ENCODE data around the gene UBE2B.

UBE2B gene

DNA sequence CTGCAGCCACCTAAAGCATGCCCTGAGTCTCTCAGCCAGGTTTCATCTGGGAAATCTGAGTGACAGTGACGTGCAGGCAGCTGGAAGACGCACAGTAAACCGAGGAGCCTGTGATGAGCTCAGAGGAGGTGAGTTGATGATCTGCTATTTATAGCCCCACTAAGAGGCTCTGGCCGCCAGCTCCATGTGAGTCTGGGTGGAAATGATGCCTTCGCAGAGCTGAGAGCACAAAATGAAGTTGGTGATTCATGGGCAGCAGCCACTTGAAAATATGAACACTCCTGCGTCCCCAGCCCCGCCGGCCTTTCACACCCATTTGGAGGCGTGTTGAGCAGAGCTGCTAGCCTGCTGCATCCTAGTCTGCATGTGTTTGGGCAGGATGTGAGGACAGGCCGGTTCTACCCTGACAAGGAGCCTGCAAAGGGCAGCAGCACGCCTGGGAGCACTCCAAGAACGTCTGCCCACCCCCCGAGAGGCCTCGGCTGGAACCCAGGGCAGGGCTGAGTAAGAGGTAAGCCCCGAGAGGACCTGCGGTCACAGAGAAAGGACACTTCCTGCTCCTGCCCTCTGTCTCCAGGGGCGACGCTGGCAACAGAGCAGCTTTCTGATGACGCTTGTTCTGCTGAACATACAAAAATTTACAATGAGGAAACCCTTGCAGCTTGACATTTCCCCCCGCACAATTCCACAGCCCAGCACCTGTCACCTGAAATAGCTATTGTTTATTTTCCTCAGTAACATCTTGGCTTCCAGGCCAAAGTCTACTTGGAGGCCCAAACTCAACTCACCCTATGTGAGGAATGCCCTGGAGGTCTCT, 65.4 kb downstream of the UBE2B start:
- Histone ChIP-seq H3K4me3 (ENCODE audit: low read length, poor library complexity, severe bottlenecking) (no peak overlapping the region), H3K4me2 (ENCODE audit: low read depth, low read length, poor library complexity, severe bottlenecking) (no peak overlapping the region), H3K9ac (ENCODE audit: low read depth, low read length, poor library complexity, severe bottlenecking) (no peak overlapping the region), H2AFZ (ENCODE audit: low read length) (no peak overlapping the region; the same call in 1 of the 2 replicates), H3K79me2 (ENCODE audit: insufficient read depth, low read length) (no peaks in the 10 kb centered on the region), H3F3A (ENCODE audit: low read depth) (no peaks in the 10 kb centered on the region), H3K9me2 (replicated peaks; ENCODE audit: low read depth, low read length) (no peaks in the 10 kb centered on the region), H3K4me1 (ENCODE audit: insufficient read depth, low read length, poor library complexity, severe bottlenecking) (no peaks in the 10 kb centered on the region), H4K20me1 (ENCODE audit: insufficient read depth, low read length, poor library complexity, severe bottlenecking) (no peaks in the 10 kb centered on the region), H3K9me3 (ENCODE audit: insufficient read depth, low read depth, low read length) (no peaks in the 10 kb centered on the region), H3K36me3 (ENCODE audit: insufficient read depth, low read length) (no peaks in the 10 kb centered on the region), H3K27me3 (ENCODE audit: insufficient read depth, low read length, poor library complexity, severe bottlenecking) (no peaks in the 10 kb centered on the region)
- TF ChIP-seq, protein P1, sequence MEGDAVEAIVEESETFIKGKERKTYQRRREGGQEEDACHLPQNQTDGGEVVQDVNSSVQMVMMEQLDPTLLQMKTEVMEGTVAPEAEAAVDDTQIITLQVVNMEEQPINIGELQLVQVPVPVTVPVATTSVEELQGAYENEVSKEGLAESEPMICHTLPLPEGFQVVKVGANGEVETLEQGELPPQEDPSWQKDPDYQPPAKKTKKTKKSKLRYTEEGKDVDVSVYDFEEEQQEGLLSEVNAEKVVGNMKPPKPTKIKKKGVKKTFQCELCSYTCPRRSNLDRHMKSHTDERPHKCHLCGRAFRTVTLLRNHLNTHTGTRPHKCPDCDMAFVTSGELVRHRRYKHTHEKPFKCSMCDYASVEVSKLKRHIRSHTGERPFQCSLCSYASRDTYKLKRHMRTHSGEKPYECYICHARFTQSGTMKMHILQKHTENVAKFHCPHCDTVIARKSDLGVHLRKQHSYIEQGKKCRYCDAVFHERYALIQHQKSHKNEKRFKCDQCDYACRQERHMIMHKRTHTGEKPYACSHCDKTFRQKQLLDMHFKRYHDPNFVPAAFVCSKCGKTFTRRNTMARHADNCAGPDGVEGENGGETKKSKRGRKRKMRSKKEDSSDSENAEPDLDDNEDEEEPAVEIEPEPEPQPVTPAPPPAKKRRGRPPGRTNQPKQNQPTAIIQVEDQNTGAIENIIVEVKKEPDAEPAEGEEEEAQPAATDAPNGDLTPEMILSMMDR (conservative IDR thresholded peaks at IDR 0.05; ENCODE audit: low read length) = no peak
- no peak for TF ChIP-seq EZH2phosphoT487 (IDR thresholded peaks at IDR 0.05; ENCODE audit: borderline replicate concordance)

DNA sequence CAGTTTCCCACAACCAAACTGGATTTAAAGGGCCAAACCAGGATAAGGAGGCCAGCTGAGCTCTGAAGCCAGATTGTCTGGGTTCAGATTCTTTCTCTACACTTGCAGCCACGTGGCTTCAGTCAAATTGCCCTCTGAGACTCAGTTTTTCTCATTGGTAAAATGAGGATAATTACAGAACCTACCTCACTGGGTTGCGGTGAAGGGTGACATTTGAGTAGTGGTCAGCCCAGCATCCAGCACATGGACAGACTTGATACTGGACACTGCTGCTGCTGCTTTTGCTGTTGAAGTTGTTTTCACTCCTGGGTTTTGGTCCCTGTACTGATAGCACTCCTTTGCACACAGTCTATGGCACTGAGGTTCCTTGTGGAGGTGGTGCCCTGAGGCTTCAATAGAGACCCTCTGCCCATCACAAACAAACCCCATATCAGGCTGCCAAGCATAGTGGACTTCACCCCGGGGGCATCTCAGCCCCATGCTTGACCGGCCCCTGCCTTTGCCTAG, 66.0 kb downstream of the UBE2B start:
- Histone ChIP-seq H3K36me3 (ENCODE audit: insufficient read depth, low read length) (no peaks in the 10 kb centered on the region), H3K9ac (ENCODE audit: low read depth, low read length, poor library complexity, severe bottlenecking) (no peak overlapping the region), H4K20me1 (ENCODE audit: insufficient read depth, low read length, poor library complexity, severe bottlenecking) (no peaks in the 10 kb centered on the region), H3K4me2 (ENCODE audit: low read depth, low read length, poor library complexity, severe bottlenecking) (no peak overlapping the region), H3K4me3 (ENCODE audit: low read length, poor library complexity, severe bottlenecking) (no peak overlapping the region), H3K9me2 (replicated peaks; ENCODE audit: low read depth, low read length) (no peaks in the 10 kb centered on the region), H3F3A (ENCODE audit: low read depth) (no peaks in the 10 kb centered on the region), H3K9me3 (ENCODE audit: insufficient read depth, low read depth, low read length) (no peaks in the 10 kb centered on the region), H3K4me1 (ENCODE audit: insufficient read depth, low read length, poor library complexity, severe bottlenecking) (no peaks in the 10 kb centered on the region), H2AFZ (ENCODE audit: low read length) (no peak overlapping the region), H3K27me3 (ENCODE audit: insufficient read depth, low read length, poor library complexity, severe bottlenecking) (no peaks in the 10 kb centered on the region), H3K79me2 (ENCODE audit: insufficient read depth, low read length) (no peaks in the 10 kb centered on the region)
- TF ChIP-seq EZH2phosphoT487 (IDR thresholded peaks at IDR 0.05; ENCODE audit: borderline replicate concordance) = no peak
- TF ChIP-seq, protein P1 (conservative IDR thresholded peaks at IDR 0.05; ENCODE audit: low read length) = no peak

DNA sequence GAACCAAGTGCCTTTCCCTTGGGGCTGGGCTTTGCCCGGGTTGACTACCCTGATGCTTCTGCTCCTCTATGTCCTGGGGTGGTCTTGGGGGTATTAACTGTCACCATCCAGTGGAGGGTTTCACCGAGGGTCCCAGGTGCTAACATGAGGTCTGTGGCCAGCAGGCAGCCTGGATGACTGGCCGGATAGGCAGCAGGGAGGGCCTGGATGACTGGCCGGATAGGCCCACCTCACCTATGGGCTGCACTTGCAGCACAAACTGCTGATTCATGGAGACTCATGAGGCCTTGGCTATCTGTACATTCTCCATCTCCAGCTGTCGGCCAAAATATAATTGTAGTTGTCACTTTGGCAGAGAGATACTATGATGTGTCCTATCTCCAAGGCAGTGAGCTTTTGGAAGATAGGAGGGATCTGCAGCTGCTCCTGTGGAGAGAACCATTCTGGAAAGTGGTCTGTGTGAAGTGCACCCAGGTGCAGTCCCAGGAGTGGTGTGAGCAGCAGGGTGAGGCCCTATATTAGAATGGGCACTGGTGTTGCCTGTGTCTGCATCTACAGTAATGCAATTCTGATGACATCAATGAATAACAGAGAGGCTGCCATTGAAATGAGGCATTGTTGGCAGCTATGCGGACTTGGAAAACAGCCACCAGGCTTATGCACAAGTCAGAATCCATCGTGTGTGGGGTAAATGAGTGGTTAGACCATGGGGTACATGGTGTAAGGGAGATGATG, 66.6 kb downstream of the UBE2B start:
- no peaks in the 10 kb centered on the region for H3K36me3 ChIP-seq (ENCODE audit: insufficient read depth, low read length)
- no peaks in the 10 kb centered on the region for H3K4me1 ChIP-seq (ENCODE audit: insufficient read depth, low read length, poor library complexity, severe bottlenecking)
- H3K4me2 ChIP-seq (ENCODE audit: low read depth, low read length, poor library complexity, severe bottlenecking) = no peak overlapping the region
- TF ChIP-seq EZH2phosphoT487 (IDR thresholded peaks at IDR 0.05; ENCODE audit: borderline replicate concordance) = no peak
- TF ChIP-seq, protein P1 (conservative IDR thresholded peaks at IDR 0.05; ENCODE audit: low read length) = no peak
- H3K79me2 ChIP-seq (ENCODE audit: insufficient read depth, low read length) = no peaks in the 10 kb centered on the region
- no peak overlapping the region for H3K4me3 ChIP-seq (ENCODE audit: low read length, poor library complexity, severe bottlenecking)
- no peaks in the 10 kb centered on the region for H4K20me1 ChIP-seq (ENCODE audit: insufficient read depth, low read length, poor library complexity, severe bottlenecking)
- H3K9ac ChIP-seq (ENCODE audit: low read depth, low read length, poor library complexity, severe bottlenecking) = no peak overlapping the region
- no peaks in the 10 kb centered on the region for H3K9me3 ChIP-seq (ENCODE audit: insufficient read depth, low read depth, low read length)
- no peak overlapping the region for H2AFZ ChIP-seq (ENCODE audit: low read length)
- no peaks in the 10 kb centered on the region for H3F3A ChIP-seq (ENCODE audit: low read depth)
- no peaks in the 10 kb centered on the region for H3K27me3 ChIP-seq (ENCODE audit: insufficient read depth, low read length, poor library complexity, severe bottlenecking)
- H3K9me2 ChIP-seq (replicated peaks; ENCODE audit: low read depth, low read length) = no peaks in the 10 kb centered on the region
